Esophagus muscularis mucosa (tissue), 3 donors: ENCODE results near the gene DMD.

Experiments
- CTCF ChIP-seq, 3 experiments: fragments of 200-600 bp in 2 of 3; fragments of 450-650 bp in 1 of 3; sonication (generic) in 2 of 3; IDR thresholded peaks; one replicate each; pipeline ENCODE4 v1.5.1; 2017 to 2019; ENCODE audit warnings: antibody characterized with exemption in 3 of 3, mild to moderate bottlenecking in 2 of 3, moderate library complexity in 1 of 3
- POLR2A ChIP-seq: fragments of 450-650 bp; IDR thresholded peaks from one replicate; pipeline ENCODE4 v1.6.1; 2017; ENCODE audit warnings: antibody characterized with exemption, moderate library complexity, mild to moderate bottlenecking, low read depth

DNA sequence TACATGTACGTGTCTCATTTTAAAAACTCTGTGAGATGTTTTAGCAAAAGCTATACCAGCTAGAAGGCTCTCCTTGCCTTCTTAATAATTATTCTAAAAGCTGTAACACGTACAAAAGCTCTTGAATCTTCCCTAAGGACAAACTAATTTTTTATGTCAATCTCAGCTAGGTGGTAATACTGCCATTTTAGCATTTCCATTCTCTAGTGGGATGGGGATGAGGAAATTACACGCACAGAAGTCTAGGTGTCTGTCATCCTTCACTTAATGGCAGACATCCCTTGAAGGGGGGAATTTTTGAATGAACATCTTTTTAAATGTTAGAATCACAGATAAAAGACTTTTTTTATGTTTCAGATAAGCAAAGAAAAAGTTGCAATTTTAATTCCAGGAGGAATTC, 569.1 kb downstream of the DMD start:
- TF ChIP-seq CTCF (IDR thresholded peaks at IDR 0.05) (no peak), POLR2A (no peak)
